Skeletal muscle satellite cell (primary cell): ENCODE data around the gene TPSD1.
"Not testable (repeated sequence)": the region's sequence is repeated elsewhere in the genome, so short reads cannot be mapped to it uniquely, and the experiment has no call there.

ENCODE experiments used
- H3K27me3 ChIP-seq: 2 replicates; pipeline ENCODE4 v1.7.0; 2013; ENCODE audit warnings: low read length; ENCODE audit not compliant: control insufficient read depth, insufficient read depth
- H3K36me3 ChIP-seq: 2 replicates; pipeline ENCODE4 v1.7.0; 2013; ENCODE audit warnings: mild to moderate bottlenecking, control low read depth, low read length; ENCODE audit not compliant: insufficient read depth
- H3K4me1 ChIP-seq: 2 replicates; pipeline ENCODE4 v1.7.0; 2013; ENCODE audit warnings: low read length; ENCODE audit not compliant: control insufficient read depth, insufficient read depth
- H3K4me2 ChIP-seq: 2 replicates; pipeline ENCODE4 v1.7.0; 2013; ENCODE audit warnings: mild to moderate bottlenecking, low read length
- H3K4me3 ChIP-seq: 2 replicates; pipeline ENCODE4 v1.7.0; 2013; ENCODE audit warnings: low read length
- H3K9ac ChIP-seq: 2 replicates; pipeline ENCODE4 v1.7.0; 2013; ENCODE audit warnings: mild to moderate bottlenecking, low read depth, low read length, moderate library complexity
- H3K9me3 ChIP-seq: replicated peaks from 2 replicates; pipeline ENCODE4 v1.7.0; 2013; ENCODE audit warnings: mild to moderate bottlenecking, control low read depth, low read length

TPSD1 gene

GRCh38 chr16:1232049-1232748 lies 23.7 kb upstream of the TPSD1 start:
- H3K4me3 ChIP-seq, H3K9ac ChIP-seq, H3K4me2 ChIP-seq, H3K4me1 ChIP-seq, H3K27me3 ChIP-seq, H3K9me3 ChIP-seq, H3K36me3 ChIP-seq: not testable (repeated sequence)

- not testable (repeated sequence) for H3K4me2 ChIP-seq, H3K9me3 ChIP-seq, H3K4me1 ChIP-seq, H3K4me3 ChIP-seq, H3K9ac ChIP-seq, H3K36me3 ChIP-seq, H3K27me3 ChIP-seq
These were observed 19.2 kb upstream of the TPSD1 start for GRCh38 chr16:1236659-1237058.

- Histone ChIP-seq H3K9ac (no peak overlapping the region), H3K4me1 (no peaks in the 10 kb centered on the region), H3K9me3 (no peaks in the 10 kb centered on the region), H3K4me3 (no peak overlapping the region), H3K4me2 (no peak overlapping the region), H3K27me3 (no peaks in the 10 kb centered on the region), H3K36me3 (no peaks in the 10 kb centered on the region)
These were observed 17.9 kb upstream of the TPSD1 start for GRCh38 chr16:1237990-1238389.

- H3K4me3 ChIP-seq, H3K9me3 ChIP-seq, H3K36me3 ChIP-seq, H3K27me3 ChIP-seq, H3K4me1 ChIP-seq, H3K9ac ChIP-seq, H3K4me2 ChIP-seq: not testable (repeated sequence)
These were observed 17.0 kb upstream of the TPSD1 start for GRCh38 chr16:1238909-1239308.

GRCh38 chr16:1239575-1239974 lies 16.3 kb upstream of the TPSD1 start:
- not testable (repeated sequence) for H3K9ac ChIP-seq, H3K4me1 ChIP-seq, H3K27me3 ChIP-seq, H3K36me3 ChIP-seq, H3K4me2 ChIP-seq, H3K4me3 ChIP-seq, H3K9me3 ChIP-seq

- H3K9me3 ChIP-seq, H3K4me1 ChIP-seq, H3K27me3 ChIP-seq, H3K4me3 ChIP-seq, H3K9ac ChIP-seq, H3K36me3 ChIP-seq, H3K4me2 ChIP-seq: not testable (repeated sequence)
These were observed 15.4 kb upstream of the TPSD1 start, which contains the start of gene TPSAB1 for GRCh38 chr16:1240436-1240835. TSS of gene TPSAB1 (plus strand) at chr16:1240705. CDS start at chr16:1240939, 234 bp downstream.

- not testable (repeated sequence) for H3K4me3 ChIP-seq, H3K9me3 ChIP-seq, H3K4me1 ChIP-seq, H3K27me3 ChIP-seq, H3K4me2 ChIP-seq, H3K36me3 ChIP-seq, H3K9ac ChIP-seq
These were observed 14.8 kb upstream of the TPSD1 start for GRCh38 chr16:1241081-1241480.

GRCh38 chr16:1243363-1243762 lies 12.5 kb upstream of the TPSD1 start:
- not testable (repeated sequence) for H3K9me3 ChIP-seq, H3K4me2 ChIP-seq, H3K9ac ChIP-seq, H3K4me3 ChIP-seq, H3K36me3 ChIP-seq, H3K4me1 ChIP-seq
- H3K27me3 ChIP-seq = peaks cover 20% of the 10 kb centered on the region

GRCh38 chr16:1243907-1244850 lies 11.7 kb upstream of the TPSD1 start:
- H3K36me3 ChIP-seq, H3K9me3 ChIP-seq, H3K4me2 ChIP-seq, H3K4me3 ChIP-seq, H3K9ac ChIP-seq, H3K4me1 ChIP-seq: not testable (repeated sequence)
- H3K27me3 ChIP-seq = peaks cover 20% of the 10 kb centered on the region

GRCh38 chr16:1244881-1245280 lies 11.0 kb upstream of the TPSD1 start:
- H3K4me3 ChIP-seq = no peak overlapping the region
- peaks cover 20% of the 10 kb centered on the region for H3K27me3 ChIP-seq
- no peak overlapping the region for H3K9ac ChIP-seq
- no peaks in the 10 kb centered on the region for H3K9me3 ChIP-seq
- no peaks in the 10 kb centered on the region for H3K36me3 ChIP-seq
- H3K4me2 ChIP-seq = no peak overlapping the region
- no peaks in the 10 kb centered on the region for H3K4me1 ChIP-seq

- peaks cover 20% of the 10 kb centered on the region for H3K27me3 ChIP-seq
- H3K36me3 ChIP-seq = no peaks in the 10 kb centered on the region
- H3K9me3 ChIP-seq = no peaks in the 10 kb centered on the region
- no peaks in the 10 kb centered on the region for H3K4me1 ChIP-seq
- H3K4me3 ChIP-seq = no peak overlapping the region
- no peak overlapping the region for H3K4me2 ChIP-seq
- no peak overlapping the region for H3K9ac ChIP-seq
These were observed 10.3 kb upstream of the TPSD1 start for GRCh38 chr16:1245452-1246020.
